Fibroblast of villous mesenchyme (primary cell): Measurements from ENCODE around the gene TJP1. TPM values are rescaled to one million over a fixed set of nuclear protein-coding genes. Genes with fewer than 3 reads are reported as not detected.

Experiments
- DNase-seq: peaks from one replicate; pipeline ENCODE4 v3.0.0-alpha.2; 2010; ENCODE audit warnings: low read depth
- H3K4me3 ChIP-seq: 2 replicates; pipeline ENCODE4 v1.5.1; 2011; ENCODE audit warnings: low read depth, mild to moderate bottlenecking, low read length
- CTCF ChIP-seq: IDR thresholded peaks from 2 replicates; pipeline ENCODE4 v1.5.1; 2012; ENCODE audit warnings: low read depth, mild to moderate bottlenecking, low read length; ENCODE audit not compliant: insufficient read depth
- total RNA-seq: library from RNA; depleted of rRNA; stranded (reverse); fragments of >200 nt; gene quantifications from 2 replicates; pipeline ENCODE4 v1.2.3, GENCODE V29; 2012

The TJP1 gene
- total RNA-seq, 1 donor, result 103 TPM

GRCh38 chr15:29686079-29686425 lies 136.2 kb downstream of the TJP1 start:
- no peak overlapping the region for H3K4me3 ChIP-seq

GRCh38 chr15:29685156-29686078 lies 136.9 kb downstream of the TJP1 start:
- no peak for DNase-seq
- H3K4me3 ChIP-seq, result no peak overlapping the region
- no peak for TF ChIP-seq CTCF

More at GRCh38 chr15:29686079-29686425, 136.2 kb downstream of the TJP1 start:
- no peak for DNase-seq
- no peak for TF ChIP-seq CTCF

- no peak for DNase-seq
Observed at GRCh38 chr15:29682781-29683180, 139.5 kb downstream of the TJP1 start.

GRCh38 chr15:29682361-29682760 lies 139.9 kb downstream of the TJP1 start:
- DNase-seq, result no peak
- H3K4me3 ChIP-seq, result no peak overlapping the region
- TF ChIP-seq CTCF, result no peak

More at GRCh38 chr15:29682781-29683180, 139.5 kb downstream of the TJP1 start:
- no peak for TF ChIP-seq CTCF
- H3K4me3 ChIP-seq, result no peak overlapping the region

GRCh38 chr15:29681946-29682345 lies 140.3 kb downstream of the TJP1 start:
- TF ChIP-seq CTCF, result no peak
- H3K4me3 ChIP-seq, result no peak overlapping the region
- DNase-seq, result no peak

- DNase-seq, result no peak
Observed at GRCh38 chr15:29681166-29681845, 141.0 kb downstream of the TJP1 start.

More at GRCh38 chr15:29681166-29681845, 141.0 kb downstream of the TJP1 start:
- no peak for TF ChIP-seq CTCF
- no peak overlapping the region for H3K4me3 ChIP-seq
